Prostate gland (tissue), 2 donors: ENCODE results near the gene RNF4. TPM values are rescaled to one million over a fixed set of nuclear protein-coding genes. Genes with fewer than 3 reads are reported as not detected.
"Not testable (repeated sequence)": the region's sequence is repeated elsewhere in the genome, so short reads cannot be mapped to it uniquely, and the experiment has no call there.

Experiments
- DNase-seq: peaks from one replicate; pipeline ENCODE4 v3.0.0-alpha.2; 2019; ENCODE audit warnings: low spot score
- H3K27ac ChIP-seq, 2 donors: fragments of 200-600 bp; sonication (generic); 2 replicates each; pipeline ENCODE4 v1.5.1; 2017 to 2019
- H3K27me3 ChIP-seq: fragments of 200-600 bp; sonication (generic); replicated peaks from 2 replicates; pipeline ENCODE4 v1.5.1; 2019; ENCODE audit not compliant: insufficient read depth
- H3K36me3 ChIP-seq, 2 donors: fragments of 200-600 bp; sonication (generic); 1 replicate in 1 of 2; 2 replicates in 1 of 2; pipeline versions ENCODE4 v1.5.1 to v1.8.1; 2017 to 2019
- H3K4me1 ChIP-seq: fragments of 200-600 bp; sonication (generic); replicated peaks from 2 replicates; pipeline ENCODE4 v1.5.1; 2019
- H3K4me3 ChIP-seq, 2 donors: fragments of 200-600 bp; sonication (generic); 2 replicates each; pipeline ENCODE4 v1.5.1; 2017 to 2019
- H3K9me3 ChIP-seq: fragments of 200-600 bp; sonication (generic); 2 replicates; pipeline ENCODE4 v1.5.1; 2017
- POLR2A ChIP-seq: fragments of 450-650 bp; IDR thresholded peaks from one replicate; pipeline ENCODE4 v1.6.1; 2016; ENCODE audit warnings: antibody characterized with exemption, mild to moderate bottlenecking
- POLR2AphosphoS5 ChIP-seq: sonication (generic); formaldehyde crosslinking; IDR thresholded peaks from one replicate; pipeline ENCODE4 v1.6.1; 2017; ENCODE audit warnings: antibody characterized with exemption
- WGBS: methylation state at CpG from one replicate; pipeline ENCODE4 v1.1.5; 2018; 5-methylcytosine and 5-hydroxymethylcytosine counted together
- intact Hi-C: fragments of 100-400 bp; cut with DNase I; formaldehyde crosslinking; loops from one replicate; pipeline ENCODE4 v1.14.2; 2022
- total RNA-seq, 2 donors: library from RNA; depleted of rRNA; stranded (reverse); fragments of >200 nt; gene quantifications; one replicate each; pipeline ENCODE4 v1.1.0, GENCODE V29; 2016
- TF ChIP-seq, protein P1 (sequence below), 4 experiments: fragments of 200-600 bp in 2 of 4; fragments of 450-650 bp in 2 of 4; sonication (generic) in 2 of 4; IDR thresholded peaks; 1 replicate in 3 of 4; 2 replicates in 1 of 4; pipeline ENCODE4 v1.5.1; 2016 to 2019; ENCODE audit warnings: antibody characterized with exemption in 4 of 4, mild to moderate bottlenecking in 2 of 4, moderate library complexity in 2 of 4

RNF4 gene
- total RNA-seq, 2 donors from 2014 or later = 33.9 to 56.1 TPM

DNA sequence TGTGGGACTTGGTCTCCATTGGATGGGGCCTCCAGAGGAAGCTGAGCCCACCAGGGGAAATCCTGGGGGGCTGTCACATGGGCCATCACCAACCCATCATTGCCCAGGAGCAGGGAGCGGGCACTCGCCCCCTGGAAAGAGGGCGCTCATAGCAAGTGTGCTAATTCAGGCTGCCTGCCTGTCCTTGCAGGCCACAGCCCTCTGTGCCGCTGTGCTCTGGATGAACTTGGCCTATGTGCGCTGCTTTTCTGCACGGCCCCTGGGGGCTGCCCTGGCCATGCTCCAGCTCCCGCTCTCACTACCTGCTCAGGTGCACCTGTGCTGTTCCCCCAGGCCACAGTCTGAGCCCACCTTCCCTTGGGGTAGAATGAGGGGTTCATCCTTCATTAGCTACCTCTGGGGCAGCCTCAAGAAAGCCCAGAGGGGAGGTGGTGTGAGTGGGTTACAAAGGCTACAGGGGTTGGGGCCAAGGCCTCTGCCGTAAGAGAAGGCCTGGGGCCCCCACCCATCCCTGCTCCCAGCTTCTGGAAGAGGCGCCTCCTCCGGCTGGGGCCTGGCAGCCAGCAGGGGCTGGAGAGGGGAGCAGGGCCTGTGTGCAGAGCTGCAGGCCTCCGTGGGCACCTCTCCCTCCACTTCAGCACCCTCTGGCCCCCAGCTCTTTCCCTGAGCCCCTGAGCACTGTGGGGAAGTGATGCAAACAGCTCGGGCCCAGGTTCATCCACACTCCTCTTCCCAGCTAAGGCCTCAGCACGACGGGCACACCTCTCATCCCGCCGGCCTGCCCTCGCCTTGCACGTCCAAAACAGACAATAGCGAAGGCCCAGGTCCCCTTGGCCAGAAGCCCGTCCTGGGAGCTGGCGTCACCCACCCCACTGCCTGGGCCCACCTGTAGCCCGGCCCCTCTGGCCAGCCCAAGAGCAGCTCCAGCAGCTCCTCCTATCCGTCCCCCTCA is 41.2 kb upstream of the RNF4 start:
- 84% methylated on average over 23 of the region's 23 CpGs for WGBS
- no peak for DNase-seq
- no peak for TF ChIP-seq POLR2AphosphoS5
- TF ChIP-seq, protein P1, sequence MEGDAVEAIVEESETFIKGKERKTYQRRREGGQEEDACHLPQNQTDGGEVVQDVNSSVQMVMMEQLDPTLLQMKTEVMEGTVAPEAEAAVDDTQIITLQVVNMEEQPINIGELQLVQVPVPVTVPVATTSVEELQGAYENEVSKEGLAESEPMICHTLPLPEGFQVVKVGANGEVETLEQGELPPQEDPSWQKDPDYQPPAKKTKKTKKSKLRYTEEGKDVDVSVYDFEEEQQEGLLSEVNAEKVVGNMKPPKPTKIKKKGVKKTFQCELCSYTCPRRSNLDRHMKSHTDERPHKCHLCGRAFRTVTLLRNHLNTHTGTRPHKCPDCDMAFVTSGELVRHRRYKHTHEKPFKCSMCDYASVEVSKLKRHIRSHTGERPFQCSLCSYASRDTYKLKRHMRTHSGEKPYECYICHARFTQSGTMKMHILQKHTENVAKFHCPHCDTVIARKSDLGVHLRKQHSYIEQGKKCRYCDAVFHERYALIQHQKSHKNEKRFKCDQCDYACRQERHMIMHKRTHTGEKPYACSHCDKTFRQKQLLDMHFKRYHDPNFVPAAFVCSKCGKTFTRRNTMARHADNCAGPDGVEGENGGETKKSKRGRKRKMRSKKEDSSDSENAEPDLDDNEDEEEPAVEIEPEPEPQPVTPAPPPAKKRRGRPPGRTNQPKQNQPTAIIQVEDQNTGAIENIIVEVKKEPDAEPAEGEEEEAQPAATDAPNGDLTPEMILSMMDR (IDR thresholded peaks at IDR 0.05) = no peak
- no peak for TF ChIP-seq POLR2A
- H3K27me3 ChIP-seq = no peaks in the 10 kb centered on the region
- intact Hi-C loops = no loop called here
- no peak overlapping the region for H3K4me3 ChIP-seq
- no peaks in the 10 kb centered on the region for H3K4me1 ChIP-seq
- H3K36me3 ChIP-seq = no peaks in the 10 kb centered on the region
- no peak overlapping the region for H3K27ac ChIP-seq
- H3K9me3 ChIP-seq = no peaks in the 10 kb centered on the region

DNA sequence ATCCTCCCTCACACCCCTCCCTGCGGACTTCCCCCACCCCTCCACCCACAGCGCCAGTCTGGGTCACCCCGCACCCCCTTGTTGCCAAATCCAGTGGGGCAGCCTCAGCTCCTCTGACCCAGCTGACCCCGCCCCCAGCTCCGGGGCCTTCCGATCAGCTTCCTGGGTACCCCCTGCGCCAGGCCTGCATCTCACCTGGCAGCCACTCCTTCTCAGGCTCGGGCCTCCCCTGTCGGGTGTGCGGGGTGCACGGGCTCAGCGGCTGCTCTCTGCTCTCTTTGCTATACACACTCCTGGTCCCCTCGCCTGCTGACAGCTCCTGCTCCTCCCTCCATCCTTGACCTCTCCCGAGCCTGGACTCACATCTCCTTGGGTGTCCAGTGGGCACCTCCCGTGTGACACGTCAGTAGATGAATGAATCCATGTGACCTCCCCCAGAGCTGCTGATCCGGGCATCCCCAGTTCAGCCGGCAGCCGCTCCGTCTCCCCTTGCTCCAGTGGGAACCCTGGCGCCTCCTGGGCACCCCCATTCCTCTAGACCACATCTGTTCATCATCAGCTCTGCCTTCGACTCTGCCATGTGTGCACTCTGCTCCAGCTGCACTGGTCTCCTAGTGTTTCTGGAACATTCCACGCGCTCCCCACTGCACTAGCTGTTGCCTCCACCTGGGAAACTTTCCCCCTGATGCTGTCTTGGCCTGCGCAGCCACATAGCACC is 40.3 kb upstream of the RNF4 start:
- Histone ChIP-seq H3K27ac (no peak overlapping the region), H3K4me1 (no peaks in the 10 kb centered on the region), H3K36me3 (no peaks in the 10 kb centered on the region), H3K27me3 (no peaks in the 10 kb centered on the region), H3K9me3 (no peaks in the 10 kb centered on the region), H3K4me3 (no peak overlapping the region)
- intact Hi-C loops = no loop called here
- TF ChIP-seq, protein P1 (IDR thresholded peaks at IDR 0.05) = no peak
- no peak for TF ChIP-seq POLR2A
- TF ChIP-seq POLR2AphosphoS5 = no peak
- 77% methylated on average over 25 of the region's 25 CpGs for WGBS
- no peak for DNase-seq

DNA sequence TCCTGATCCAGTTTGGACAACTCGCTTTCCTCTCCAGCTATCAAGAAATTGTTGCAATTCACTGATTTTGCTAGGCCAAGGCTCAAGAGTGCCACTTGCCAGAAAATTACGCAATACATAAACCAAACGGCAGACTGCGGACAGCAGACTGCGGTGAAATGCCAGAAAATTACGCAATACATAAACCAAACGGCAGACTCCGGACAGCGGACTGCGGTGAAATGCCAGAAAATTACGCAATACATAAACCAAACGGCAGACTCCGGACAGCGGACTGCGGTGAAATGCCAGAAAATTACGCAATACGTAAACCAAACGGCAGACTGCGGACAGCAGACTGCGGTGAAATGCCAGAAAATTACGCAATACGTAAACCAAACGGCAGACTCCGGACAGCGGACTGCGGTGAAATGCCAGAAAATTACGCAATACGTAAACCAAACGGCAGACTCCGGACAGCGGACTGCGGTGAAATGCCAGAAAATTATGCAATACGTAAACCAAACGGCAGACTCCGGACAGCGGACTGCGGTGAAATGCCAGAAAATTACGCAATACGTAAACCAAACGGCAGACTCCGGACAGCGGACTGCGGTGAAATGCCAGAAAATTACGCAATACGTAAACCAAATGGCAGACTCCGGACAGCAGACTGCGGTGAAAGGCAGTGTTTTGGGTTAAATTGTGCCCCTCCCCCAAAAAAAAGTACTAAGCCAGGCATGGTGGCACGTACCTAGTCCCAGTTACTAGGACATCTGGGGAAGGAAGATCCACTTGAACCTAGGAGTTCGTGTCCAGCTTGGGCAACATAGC is 38.8 kb upstream of the RNF4 start:
- DNase-seq, H3K4me3 ChIP-seq, intact Hi-C loops, H3K27me3 ChIP-seq, H3K4me1 ChIP-seq, H3K27ac ChIP-seq, H3K9me3 ChIP-seq, H3K36me3 ChIP-seq: not testable (repeated sequence)
- WGBS = 78% methylated on average over 29 of the region's 49 CpGs

DNA sequence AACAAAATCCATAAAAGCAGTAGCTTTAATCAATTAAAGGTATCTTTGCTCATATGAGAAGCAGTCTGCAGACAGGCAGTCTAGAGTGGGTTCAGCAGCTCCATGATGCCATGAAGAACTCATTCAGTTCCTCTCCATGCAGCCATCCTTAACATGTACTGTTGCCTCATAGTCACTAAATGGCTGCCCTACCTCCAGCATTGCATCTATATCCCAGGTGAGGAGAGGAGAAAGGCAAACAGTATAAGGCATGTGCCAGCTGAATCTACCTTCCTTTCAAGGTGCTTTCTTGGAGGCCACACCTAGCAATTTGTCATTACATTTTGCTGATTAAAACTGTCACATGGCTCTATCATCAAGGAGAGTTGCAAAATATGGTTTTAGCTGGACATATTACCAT is 36.9 kb upstream of the RNF4 start:
- H3K27me3 ChIP-seq = no peaks in the 10 kb centered on the region
- intact Hi-C loops = no loop called here
- DNase-seq = no peak
- no peak for TF ChIP-seq POLR2A
- TF ChIP-seq, protein P1 (IDR thresholded peaks at IDR 0.05) = no peak
- TF ChIP-seq POLR2AphosphoS5 = no peak
- H3K4me3 ChIP-seq = no peak overlapping the region
- H3K9me3 ChIP-seq = no peaks in the 10 kb centered on the region
- H3K36me3 ChIP-seq = no peaks in the 10 kb centered on the region
- H3K4me1 ChIP-seq = no peaks in the 10 kb centered on the region
- no peak overlapping the region for H3K27ac ChIP-seq

DNA sequence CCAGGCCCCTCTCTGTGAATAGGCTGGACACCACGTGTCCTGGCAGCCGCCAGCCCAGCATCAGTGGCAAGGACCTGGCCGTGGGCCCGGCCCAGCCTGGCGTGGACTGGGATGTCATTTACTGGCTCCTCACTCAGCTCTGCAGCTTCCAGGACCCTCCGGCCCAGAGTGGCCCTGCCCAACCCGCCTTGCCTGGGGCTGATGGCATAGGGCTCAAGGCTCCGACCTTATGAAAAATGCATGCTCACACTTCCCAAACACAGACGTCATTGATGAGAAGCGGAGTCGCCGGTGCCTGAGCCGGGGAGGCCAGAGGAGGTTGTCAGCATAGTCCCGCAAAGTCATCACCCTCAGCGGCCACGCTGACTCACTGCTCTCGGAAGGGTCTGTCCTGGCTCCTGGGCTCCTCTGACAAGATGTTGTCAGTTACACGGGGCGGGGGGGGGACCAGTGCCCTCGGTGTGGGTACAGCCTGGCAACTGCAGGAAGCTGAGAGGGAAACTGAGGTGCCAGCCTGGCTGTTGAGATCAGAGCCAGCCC is 35.8 kb upstream of the RNF4 start:
- H3K9me3 ChIP-seq = no peaks in the 10 kb centered on the region
- H3K4me1 ChIP-seq = no peaks in the 10 kb centered on the region
- no peak overlapping the region for H3K4me3 ChIP-seq
- DNase-seq = no peak
- H3K27ac ChIP-seq = no peak overlapping the region
- intact Hi-C loops = no loop called here
- H3K36me3 ChIP-seq = no peaks in the 10 kb centered on the region
- 56% methylated on average over 18 of the region's 20 CpGs for WGBS
- no peaks in the 10 kb centered on the region for H3K27me3 ChIP-seq
- TF ChIP-seq POLR2AphosphoS5 = no peak
